Measurements from ENCODE around the gene EPHA4.

DNA sequence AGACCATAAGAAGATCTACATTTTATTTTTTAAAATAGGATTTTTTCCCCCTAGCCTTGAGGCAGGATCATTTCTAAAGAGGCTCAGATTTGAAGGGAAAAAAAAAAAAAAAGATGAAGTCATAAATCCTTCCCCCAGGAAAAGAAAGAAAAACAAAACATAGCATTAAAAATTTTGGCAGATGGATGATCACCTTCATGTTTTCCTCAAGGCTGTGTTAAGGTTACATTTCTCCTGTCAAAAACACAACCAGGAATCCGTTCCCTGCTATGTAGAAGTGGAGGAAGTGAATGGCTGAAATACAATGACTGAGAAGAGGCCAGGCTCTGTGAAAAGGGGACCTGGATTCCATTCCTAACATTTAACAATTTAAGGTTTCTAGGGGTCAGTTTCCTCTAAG is 56.2 kb downstream of the EPHA4 start:
- TF ChIP-seq, protein P1, sequence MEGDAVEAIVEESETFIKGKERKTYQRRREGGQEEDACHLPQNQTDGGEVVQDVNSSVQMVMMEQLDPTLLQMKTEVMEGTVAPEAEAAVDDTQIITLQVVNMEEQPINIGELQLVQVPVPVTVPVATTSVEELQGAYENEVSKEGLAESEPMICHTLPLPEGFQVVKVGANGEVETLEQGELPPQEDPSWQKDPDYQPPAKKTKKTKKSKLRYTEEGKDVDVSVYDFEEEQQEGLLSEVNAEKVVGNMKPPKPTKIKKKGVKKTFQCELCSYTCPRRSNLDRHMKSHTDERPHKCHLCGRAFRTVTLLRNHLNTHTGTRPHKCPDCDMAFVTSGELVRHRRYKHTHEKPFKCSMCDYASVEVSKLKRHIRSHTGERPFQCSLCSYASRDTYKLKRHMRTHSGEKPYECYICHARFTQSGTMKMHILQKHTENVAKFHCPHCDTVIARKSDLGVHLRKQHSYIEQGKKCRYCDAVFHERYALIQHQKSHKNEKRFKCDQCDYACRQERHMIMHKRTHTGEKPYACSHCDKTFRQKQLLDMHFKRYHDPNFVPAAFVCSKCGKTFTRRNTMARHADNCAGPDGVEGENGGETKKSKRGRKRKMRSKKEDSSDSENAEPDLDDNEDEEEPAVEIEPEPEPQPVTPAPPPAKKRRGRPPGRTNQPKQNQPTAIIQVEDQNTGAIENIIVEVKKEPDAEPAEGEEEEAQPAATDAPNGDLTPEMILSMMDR (IDR thresholded peaks at IDR 0.05; ENCODE audit: borderline replicate concordance, extremely low read depth, low read length, poor library complexity, severe bottlenecking), result no peak
- no peak for TF ChIP-seq EZH2 (IDR thresholded peaks at IDR 0.05; ENCODE audit: borderline replicate concordance, low read depth, low read length, severe bottlenecking)
